B cell (primary cell): ENCODE results near the gene FAM98A. TPM values are rescaled to one million over a fixed set of nuclear protein-coding genes. Genes with fewer than 3 reads are reported as not detected.

ENCODE experiments used
- ATAC-seq: fragments of 200-7000 bp; cut with Tn5 transposase; one replicate; pipeline ENCODE4 v1.10.0; 2021; ENCODE audit warnings: low read depth, mild to moderate bottlenecking, moderate number of reproducible peaks, moderate library complexity
- CTCF ChIA-PET: fragments of 350-600 bp; sonication (Branson Sonifier 250); formaldehyde crosslinking; loops from one replicate; lab custom pipeline; 2021; ENCODE audit warnings: antibody characterized with exemption, inconsistent platforms; lab: Charles Lee
- POLR2A ChIA-PET: fragments of 350-600 bp; sonication (Branson Sonifier 250); formaldehyde crosslinking; loops from one replicate; lab custom pipeline; 2021; ENCODE audit warnings: antibody characterized with exemption; lab: Charles Lee
- DNase-seq: peaks from one replicate; pipeline ENCODE4 v3.0.0; 2013
- H2AFZ ChIP-seq: 2 replicates; pipeline ENCODE4 v1.6.1; 2012; ENCODE audit warnings: mild to moderate bottlenecking, low read depth, low read length; ENCODE audit not compliant: insufficient read depth, poor library complexity, severe bottlenecking
- H3K27ac ChIP-seq, 2 donors: 1 replicate in 1 of 2; 2 replicates in 1 of 2; pipeline ENCODE4 v1.5.1; 2012 to 2013; ENCODE audit warnings: low read length in 2 of 2, mild to moderate bottlenecking in 2 of 2, moderate library complexity in 1 of 2
- H3K27me3 ChIP-seq, 4 experiments: fragments of 200-600 bp in 1 of 4; sonication (generic) in 1 of 4; replicated peaks in 1 of 4; 1 replicate in 2 of 4; 2 replicates in 2 of 4; pipeline versions ENCODE4 v1.6.1 to v1.7.0; 2013 to 2016; ENCODE audit warnings: low read length in 3 of 4, mild to moderate bottlenecking in 2 of 4, mixed read lengths in 1 of 4, moderate library complexity in 1 of 4; ENCODE audit not compliant: insufficient read depth in 4 of 4, control insufficient read depth in 3 of 4; ENCODE audit errors: control extremely low read depth in 1 of 4
- H3K36me3 ChIP-seq, 2 experiments: replicated peaks in 1 of 2; 1 replicate in 1 of 2; 2 replicates in 1 of 2; pipeline versions ENCODE4 v1.6.1 to v1.7.1; 2013; ENCODE audit warnings: low read length in 1 of 2; ENCODE audit not compliant: insufficient read depth in 2 of 2, control insufficient read depth in 1 of 2; ENCODE audit errors: control extremely low read depth in 1 of 2, extremely low read depth in 1 of 2
- H3K4me1 ChIP-seq, 2 donors: fragments of 200-600 bp in 1 of 2; sonication (generic) in 1 of 2; 1 replicate in 1 of 2; 2 replicates in 1 of 2; pipeline versions ENCODE4 v1.5.1 to v1.6.1; 2013 to 2017; ENCODE audit warnings: low read length in 2 of 2; ENCODE audit not compliant: control insufficient read depth in 2 of 2, insufficient read depth in 2 of 2
- H3K4me2 ChIP-seq: replicated peaks from 2 replicates; pipeline ENCODE3; 2012; ENCODE audit warnings: mild to moderate bottlenecking, low read depth, low read length; ENCODE audit not compliant: poor library complexity, severe bottlenecking
- H3K4me3 ChIP-seq, 5 experiments: fragments of 200-600 bp in 1 of 5; sonication (generic) in 1 of 5; 1 replicate in 3 of 5; 2 replicates in 2 of 5; pipeline versions ENCODE4 v1.5.1 to v1.7.0; 2011 to 2016; ENCODE audit warnings: low read length in 4 of 5, mild to moderate bottlenecking in 4 of 5, low read depth in 2 of 5, control low read depth in 1 of 5, moderate library complexity in 1 of 5; ENCODE audit not compliant: insufficient read depth in 1 of 5; ENCODE audit errors: control extremely low read depth in 1 of 5, extremely low read depth in 1 of 5
- H3K79me2 ChIP-seq: fragments of 200-600 bp; sonication (generic); one replicate; pipeline ENCODE4 v1.6.0; 2016; ENCODE audit warnings: low read length; ENCODE audit not compliant: control insufficient read depth, insufficient read depth
- H3K9ac ChIP-seq: fragments of 200-600 bp; sonication (generic); 2 replicates; pipeline ENCODE4 v1.6.1; 2017; ENCODE audit warnings: mild to moderate bottlenecking, low read length, moderate library complexity
- H3K9me3 ChIP-seq, 3 donors: one replicate each; pipeline versions ENCODE4 v1.6.1 to v1.7.1; 2013; ENCODE audit warnings: low read length in 2 of 3; ENCODE audit not compliant: control insufficient read depth in 2 of 3, insufficient read depth in 1 of 3; ENCODE audit errors: control extremely low read depth in 1 of 3
- H4K20me1 ChIP-seq: 2 replicates; pipeline ENCODE4 v1.6.0; 2012; ENCODE audit warnings: mild to moderate bottlenecking, low read length; ENCODE audit not compliant: insufficient read depth, control insufficient read depth, poor library complexity, severe bottlenecking
- H3K27ac Mint-ChIP-seq: one replicate; pipeline ENCODE4 v1.8.0; 2021; ENCODE audit warnings: mixed read lengths
- H3K27me3 Mint-ChIP-seq: one replicate; pipeline ENCODE4 v1.8.0; 2021; ENCODE audit warnings: mixed read lengths
- H3K4me1 Mint-ChIP-seq: one replicate; pipeline ENCODE4 v1.8.0; 2021; ENCODE audit warnings: mixed read lengths
- H3K4me3 Mint-ChIP-seq: one replicate; pipeline ENCODE4 v1.8.0; 2021; ENCODE audit warnings: mixed read lengths
- H3K9me3 Mint-ChIP-seq: one replicate; pipeline ENCODE4 v1.8.0; 2022; ENCODE audit warnings: mixed read lengths; ENCODE audit not compliant: insufficient read depth
- EZH2 ChIP-seq: IDR thresholded peaks from 2 replicates; pipeline ENCODE4 v1.6.1; 2012; ENCODE audit warnings: borderline replicate concordance, low read depth, mild to moderate bottlenecking, moderate library complexity, low read length; ENCODE audit not compliant: insufficient read depth, poor library complexity, severe bottlenecking
- WGBS: methylation state at CpG from one replicate; pipeline ENCODE4 v1.1.5; 2013; ENCODE audit warnings: missing lambda C conversion rate; ENCODE audit not compliant: insufficient coverage; 5-methylcytosine and 5-hydroxymethylcytosine counted together
- intact Hi-C: fragments of 100-400 bp; cut with micrococcal nuclease; formaldehyde crosslinking; loops from one replicate; pipeline ENCODE4 v1.10.0; 2022
- polyA plus RNA-seq: library from polyadenylated mRNA; depleted of rRNA; stranded (reverse); fragments of >200 nt; gene quantifications from 2 replicates; pipeline ENCODE4 v1.2.3, GENCODE V29; 2012
- total RNA-seq, 2 donors: library from RNA; stranded (reverse); fragments of 120-200 nt in 1 of 2; gene quantifications; 1 replicate in 1 of 2; 2 replicates in 1 of 2; pipeline versions ENCODE4 v1.2.3 to v1.2.4, GENCODE V29; 2013 to 2022
- TF ChIP-seq, protein P1 (sequence below): fragments of 200-600 bp; IDR thresholded peaks from one replicate; pipeline ENCODE4 v1.8.0; 2022; ENCODE audit warnings: antibody characterized with exemption, mild to moderate bottlenecking

FAM98A gene
- total and polyA plus RNA-seq, 2 donors (not counting 1 experiment from before 2014, with no cell fraction given) = 8.1 to 32.1 TPM

- Histone ChIP-seq H3K9ac (peak overlapping the region; percentile 91), H3K9me3 (no peaks in the 10 kb centered on the region), H4K20me1 (no peaks in the 10 kb centered on the region), H3K4me1 (peaks cover 16% of the 10 kb centered on the region in 2 donors), H3K4me2 (peak overlapping the region; percentile 74), H2AFZ (peak overlapping the region; percentile 98), H3K36me3 (peaks cover 0 to 3% of the 10 kb centered on the region in 2 experiments), H3K27me3 (no peaks in the 10 kb centered on the region), H3K4me3 (peak overlapping the region; percentile 78 to 99 (median 90)), H3K27ac (peak overlapping the region; percentile 88 to 90), H3K79me2 (peaks cover 34% of the 10 kb centered on the region)
- Mint-ChIP-seq H3K27me3 (no peaks in the 10 kb centered on the region), H3K27ac (peak overlapping the region; percentile 94), H3K4me1 (peaks cover 29% of the 10 kb centered on the region), H3K4me3 (peak overlapping the region; percentile 97), H3K9me3 (no peaks in the 10 kb centered on the region)
- DNase-seq = no peak
- ChIA-PET POLR2A (interaction anchor here (1.4 to 1.7 kb wide), 4 partner anchors 74 to 1536 kb away, joined by 4 to 7 read pairs (median 4); partner anchors contain the start of genes RASGRP3 and SPAST), CTCF (interaction anchor here (0.6 to 3.3 kb wide), 5 partner anchors 17 to 124 kb away, joined by 4 to 32 read pairs (median 6); partner anchors contain the start of gene RASGRP3)
- intact Hi-C loops = loop anchor here (1.0 to 10.0 kb wide), 8 partner anchors 17 to 1589 kb away; partner anchors contain the start of genes BIRC6, LTBP1, MEMO1 and TTC27
- TF ChIP-seq EZH2 = no peak
- TF ChIP-seq, protein P1, sequence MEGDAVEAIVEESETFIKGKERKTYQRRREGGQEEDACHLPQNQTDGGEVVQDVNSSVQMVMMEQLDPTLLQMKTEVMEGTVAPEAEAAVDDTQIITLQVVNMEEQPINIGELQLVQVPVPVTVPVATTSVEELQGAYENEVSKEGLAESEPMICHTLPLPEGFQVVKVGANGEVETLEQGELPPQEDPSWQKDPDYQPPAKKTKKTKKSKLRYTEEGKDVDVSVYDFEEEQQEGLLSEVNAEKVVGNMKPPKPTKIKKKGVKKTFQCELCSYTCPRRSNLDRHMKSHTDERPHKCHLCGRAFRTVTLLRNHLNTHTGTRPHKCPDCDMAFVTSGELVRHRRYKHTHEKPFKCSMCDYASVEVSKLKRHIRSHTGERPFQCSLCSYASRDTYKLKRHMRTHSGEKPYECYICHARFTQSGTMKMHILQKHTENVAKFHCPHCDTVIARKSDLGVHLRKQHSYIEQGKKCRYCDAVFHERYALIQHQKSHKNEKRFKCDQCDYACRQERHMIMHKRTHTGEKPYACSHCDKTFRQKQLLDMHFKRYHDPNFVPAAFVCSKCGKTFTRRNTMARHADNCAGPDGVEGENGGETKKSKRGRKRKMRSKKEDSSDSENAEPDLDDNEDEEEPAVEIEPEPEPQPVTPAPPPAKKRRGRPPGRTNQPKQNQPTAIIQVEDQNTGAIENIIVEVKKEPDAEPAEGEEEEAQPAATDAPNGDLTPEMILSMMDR = no peak
- ATAC-seq = no peak
- WGBS = no CpG with 5 or more reads among the region's 3 CpGs
Observed at GRCh38 chr2:33599943-33600192, 769 bp upstream of the FAM98A start.

GRCh38 chr2:33598561-33599174, 431 bp downstream of the FAM98A start:
- ChIA-PET CTCF (interaction anchor here (1.1 to 3.3 kb wide), 6 partner anchors 10 to 226 kb away, joined by 3 to 32 read pairs (median 5); partner anchors contain the start of gene RASGRP3), POLR2A (interaction anchor here (0.8 to 1.7 kb wide), 6 partner anchors 16 to 1535 kb away, joined by 4 to 7 read pairs (median 4); partner anchors contain the start of genes RASGRP3 and SPAST)
- Histone ChIP-seq H3K9ac (peak overlapping the region; percentile 91), H3K27ac (peak overlapping the region; percentile 88 to 90), H3K79me2 (peaks cover 34% of the 10 kb centered on the region), H4K20me1 (no peaks in the 10 kb centered on the region), H3K4me1 (peaks cover 16% of the 10 kb centered on the region in 2 donors), H3K36me3 (peaks cover 2 to 13% of the 10 kb centered on the region in 2 experiments), H3K4me2 (peak overlapping the region; percentile 74), H3K9me3 (no peaks in the 10 kb centered on the region), H3K4me3 (peak overlapping the region; percentile 76 to 99 (median 90)), H2AFZ (peak overlapping the region; percentile 98), H3K27me3 (no peaks in the 10 kb centered on the region)
- ATAC-seq (no peak), DNase-seq (peak; percentile 60)
- under 1% methylated on average over 23 of the region's 23 CpGs for WGBS
- H3K4me1 Mint-ChIP-seq = peaks cover 31% of the 10 kb centered on the region
- peak overlapping the region; percentile 94 for H3K27ac Mint-ChIP-seq
- peak overlapping the region; percentile 97 for H3K4me3 Mint-ChIP-seq
- H3K27me3 Mint-ChIP-seq = no peaks in the 10 kb centered on the region
- TF ChIP-seq, protein P1 = no peak
- TF ChIP-seq EZH2 = no peak
- H3K9me3 Mint-ChIP-seq = no peaks in the 10 kb centered on the region
- intact Hi-C loops = loop anchor here (1.0 to 10.0 kb wide), 8 partner anchors 15 to 1587 kb away; partner anchors contain the start of genes BIRC6, LTBP1, MEMO1 and TTC27
